Activated naive CD4-positive, alpha-beta T cell treated with anti-CD3 and anti-CD28 coated beads for 36 hours (primary cell): ENCODE measurements around the gene NPAS1. TPM values are rescaled to one million over a fixed set of nuclear protein-coding genes. Genes with fewer than 3 reads are reported as not detected.

ENCODE experiments used
- CTCF ChIA-PET: fragments of 350-600 bp; sonication (Branson Sonifier 250); formaldehyde crosslinking; loops from one replicate; lab custom pipeline; 2021; ENCODE audit warnings: antibody characterized with exemption; lab: Charles Lee
- DNase-seq: peaks from one replicate; pipeline ENCODE4 v3.0.0-alpha.2; 2020
- H3K27ac Mint-ChIP-seq: one replicate; pipeline ENCODE4 v1.8.0; 2021; ENCODE audit warnings: mild to moderate bottlenecking, mixed read lengths
- H3K27me3 Mint-ChIP-seq: one replicate; pipeline ENCODE4 v1.8.0; 2021; ENCODE audit warnings: low read depth, mixed read lengths
- H3K36me3 Mint-ChIP-seq: one replicate; pipeline ENCODE4 v1.8.0; 2021; ENCODE audit warnings: low read depth, mixed read lengths
- H3K4me1 Mint-ChIP-seq: one replicate; pipeline ENCODE4 v1.8.0; 2021; ENCODE audit warnings: low read depth, mixed read lengths
- H3K4me3 Mint-ChIP-seq: one replicate; pipeline ENCODE4 v1.8.0; 2021; ENCODE audit warnings: mild to moderate bottlenecking, moderate library complexity, mixed read lengths
- H3K9me3 Mint-ChIP-seq: one replicate; pipeline ENCODE4 v1.8.0; 2021; ENCODE audit warnings: mixed read lengths
- intact Hi-C: fragments of 100-400 bp; cut with micrococcal nuclease; formaldehyde crosslinking; loops from one replicate; pipeline ENCODE4 v1.15.1; 2023
- total RNA-seq, 2 experiments: library from RNA; stranded (reverse); gene quantifications; one replicate each; pipeline ENCODE4 v1.2.3, GENCODE V29; 2021

The NPAS1 gene
- total RNA-seq, 2 experiments from 2014 or later: 0.21 TPM; not detected in 1

DNA sequence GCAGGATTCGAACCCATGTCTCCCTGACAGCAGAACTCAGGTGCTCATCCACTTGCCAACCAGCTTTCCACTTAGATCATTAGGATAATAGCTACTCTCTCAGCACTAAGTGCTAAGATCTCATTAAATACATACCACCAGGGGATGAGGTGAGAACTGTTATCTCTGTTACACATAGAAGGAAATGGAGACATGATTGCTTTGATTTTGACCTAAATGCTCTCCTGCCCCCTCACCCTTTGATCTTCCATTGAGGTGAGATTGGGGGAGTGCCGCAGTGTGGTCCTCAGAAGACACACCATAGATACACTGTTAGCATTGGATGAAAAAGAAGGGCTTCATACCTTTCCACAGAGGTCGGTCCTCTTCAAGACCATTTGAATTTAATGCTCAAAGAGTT, 38.9 kb upstream of the NPAS1 start:
- H3K27me3 Mint-ChIP-seq: no peaks in the 10 kb centered on the region
- peaks cover 5% of the 10 kb centered on the region for H3K4me1 Mint-ChIP-seq
- no peak overlapping the region for H3K4me3 Mint-ChIP-seq
- H3K9me3 Mint-ChIP-seq: no peaks in the 10 kb centered on the region
- CTCF ChIA-PET: interaction anchor here (0.5 to 1.4 kb wide), 4 partner anchors 10 to 214 kb away, joined by 3 to 4 read pairs (median 3); no protein-coding TSS in a partner anchor
- intact Hi-C loops: no loop called here
- H3K36me3 Mint-ChIP-seq: no peaks in the 10 kb centered on the region
- no peak for DNase-seq
- no peak overlapping the region for H3K27ac Mint-ChIP-seq

DNA sequence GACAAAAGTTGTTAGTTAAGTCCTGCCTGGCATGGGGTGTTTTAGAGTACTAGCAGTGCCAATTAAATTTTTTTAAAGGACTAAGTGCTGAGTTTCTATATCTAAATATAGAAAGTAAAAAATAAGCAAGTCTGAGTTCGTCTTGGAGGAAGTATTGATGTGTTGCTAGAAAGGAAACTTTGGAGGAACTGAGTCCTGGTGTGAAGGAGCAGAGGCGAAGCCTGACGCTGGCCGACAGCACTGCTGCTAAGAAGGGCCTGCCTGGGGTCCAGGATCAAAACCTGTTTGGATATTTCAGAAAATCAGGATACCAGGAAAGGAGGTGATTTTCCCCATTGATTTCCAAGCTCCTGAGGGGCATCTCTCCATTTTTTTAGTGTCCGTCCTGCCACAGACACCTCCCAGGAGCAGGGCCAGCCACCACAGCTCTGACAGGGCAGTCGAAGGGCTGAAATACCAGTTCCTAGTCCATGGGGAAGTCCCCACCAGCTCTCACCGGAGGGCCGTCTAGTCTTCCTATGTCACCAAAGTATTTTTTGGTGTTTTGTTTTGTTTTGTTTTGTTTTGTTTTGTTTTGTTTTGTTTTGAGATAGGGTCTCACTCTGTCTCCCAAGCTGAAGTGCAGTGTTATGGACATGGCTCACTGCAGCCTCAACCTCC, 38.2 kb upstream of the NPAS1 start:
- Mint-ChIP-seq H3K4me1 (peaks cover 5% of the 10 kb centered on the region), H3K27ac (peak overlapping the region; percentile 52)
- intact Hi-C loops: no loop called here

DNA sequence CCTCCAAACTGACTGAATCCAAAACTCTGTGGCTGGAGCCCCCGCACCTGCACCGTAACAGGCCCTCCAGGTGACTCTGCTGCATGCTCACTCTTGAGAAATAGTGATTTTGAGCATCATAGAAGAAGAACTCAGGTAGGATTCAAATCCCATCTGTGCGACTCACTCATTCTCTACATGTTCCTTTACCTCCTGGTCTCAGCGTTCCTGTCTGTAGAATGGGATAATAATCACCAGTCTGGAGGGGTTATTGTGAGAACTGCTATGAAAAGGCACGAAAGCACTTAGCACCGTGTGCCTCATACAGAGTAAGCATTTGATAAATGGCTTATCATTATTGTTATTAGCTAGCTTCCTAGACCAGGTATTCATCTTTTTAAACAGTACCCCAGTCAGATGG, 36.5 kb upstream of the NPAS1 start:
- no peak for DNase-seq
- H3K27me3 Mint-ChIP-seq: no peaks in the 10 kb centered on the region
- no peak overlapping the region for H3K4me3 Mint-ChIP-seq
- no peak overlapping the region for H3K27ac Mint-ChIP-seq
- CTCF ChIA-PET: interaction anchor here (0.6 to 1.6 kb wide), 2 partner anchors 9 to 345 kb away, joined by 3 read pairs; no protein-coding TSS in a partner anchor
- H3K9me3 Mint-ChIP-seq: no peaks in the 10 kb centered on the region
- H3K4me1 Mint-ChIP-seq: peaks cover 5% of the 10 kb centered on the region
- intact Hi-C loops: no loop called here
- H3K36me3 Mint-ChIP-seq: no peaks in the 10 kb centered on the region

More for the DNA sequence above, 38.2 kb upstream of the NPAS1 start:
- no peak for DNase-seq
- CTCF ChIA-PET: interaction anchor here (0.8 to 1.4 kb wide), 3 partner anchors 9 to 54 kb away, joined by 3 to 4 read pairs (median 3); no protein-coding TSS in a partner anchor
- no peak overlapping the region for H3K4me3 Mint-ChIP-seq
- H3K9me3 Mint-ChIP-seq: no peaks in the 10 kb centered on the region
- no peaks in the 10 kb centered on the region for H3K36me3 Mint-ChIP-seq
- H3K27me3 Mint-ChIP-seq: no peaks in the 10 kb centered on the region

DNA sequence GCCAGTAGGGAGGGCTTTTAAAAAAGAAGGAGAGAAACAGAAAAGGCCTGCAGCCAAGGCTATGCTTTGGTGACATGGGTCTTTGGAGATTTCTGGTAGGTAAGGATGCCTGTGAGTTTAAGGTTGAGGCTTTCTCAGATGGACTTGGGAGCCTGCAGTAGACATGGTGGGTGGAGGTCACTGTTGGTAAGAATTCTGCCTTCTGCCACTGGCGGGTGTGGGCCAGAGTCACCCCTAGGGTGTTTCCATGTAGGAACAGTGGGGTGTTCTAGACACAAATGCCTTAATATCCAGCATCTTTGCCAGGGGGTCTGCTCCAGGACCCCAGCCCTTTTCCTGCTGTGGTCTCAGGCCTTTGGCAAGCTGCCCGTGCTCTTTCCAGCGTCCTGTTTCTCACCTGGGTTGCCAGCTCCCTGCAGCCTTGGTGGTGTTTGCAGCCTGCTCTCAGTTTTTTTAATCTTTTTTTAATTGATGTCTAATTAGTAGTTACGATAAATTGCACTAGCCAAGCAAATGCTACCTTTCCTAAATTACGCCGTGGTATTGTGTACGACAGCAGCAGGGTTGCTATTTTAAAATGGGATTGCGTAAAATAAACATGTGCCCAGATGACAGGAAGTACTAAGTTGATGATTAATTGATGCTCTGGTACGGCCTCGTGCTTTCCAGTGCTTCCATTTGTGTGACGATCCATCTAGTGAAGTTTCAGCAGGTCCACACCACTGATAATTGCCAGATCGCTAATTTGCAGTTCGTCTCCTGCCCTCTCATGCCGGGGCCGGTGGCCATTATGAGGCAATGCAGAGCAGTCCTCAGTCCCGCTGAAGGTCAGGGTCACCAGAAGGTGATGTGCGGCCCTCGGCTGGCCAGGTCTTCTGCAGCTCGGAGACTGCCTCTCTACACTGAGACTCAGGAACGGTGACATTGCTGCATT, 35.3 kb upstream of the NPAS1 start:
- Mint-ChIP-seq H3K27ac (no peak overlapping the region), H3K4me3 (no peak overlapping the region), H3K9me3 (no peaks in the 10 kb centered on the region), H3K36me3 (no peaks in the 10 kb centered on the region), H3K27me3 (no peaks in the 10 kb centered on the region), H3K4me1 (peaks cover 5% of the 10 kb centered on the region)
- CTCF ChIA-PET: no interaction called here
- no peak for DNase-seq
- intact Hi-C loops: no loop called here

DNA sequence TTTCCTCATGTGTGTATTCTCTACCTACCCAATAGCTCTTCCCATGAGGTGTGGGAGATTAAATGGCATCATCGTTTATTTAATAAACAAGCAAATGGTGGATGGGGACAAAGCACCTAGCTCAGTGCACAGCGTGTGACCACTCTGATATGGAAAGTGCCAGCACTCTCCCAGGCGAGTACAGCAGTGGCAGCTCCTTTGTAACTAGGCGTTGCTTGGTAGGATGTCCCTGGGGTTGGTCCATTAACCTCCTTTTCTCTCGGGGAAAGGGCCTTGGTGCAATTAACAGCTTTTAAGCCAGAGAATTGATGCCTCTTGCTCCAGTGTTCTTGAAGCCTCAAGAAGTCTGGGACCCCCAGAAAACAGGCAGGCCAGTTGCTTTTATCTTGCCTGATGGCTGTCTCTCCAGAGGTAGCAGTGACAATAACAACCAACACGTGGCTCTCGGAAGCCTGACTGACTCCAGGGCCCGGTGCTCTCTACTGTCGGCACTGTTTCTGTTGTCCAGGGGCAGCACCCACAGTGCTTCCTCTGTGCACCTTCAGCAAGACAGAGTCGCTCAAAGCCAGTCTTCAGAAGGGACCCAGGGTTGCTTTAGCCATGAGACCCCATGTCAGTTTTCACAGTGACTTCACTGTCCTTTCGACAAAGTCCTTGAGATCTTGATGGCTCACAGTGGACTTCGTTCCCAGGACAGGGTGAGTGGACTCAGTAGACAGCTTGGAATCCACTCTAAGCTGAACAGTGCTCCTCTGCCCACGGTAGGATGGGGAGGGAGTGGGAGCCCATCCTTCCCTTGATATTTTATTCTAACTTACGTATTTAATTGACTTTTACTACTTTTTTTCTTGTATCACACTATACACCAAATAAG, 33.9 kb upstream of the NPAS1 start:
- H3K27ac Mint-ChIP-seq: no peak overlapping the region
- no peaks in the 10 kb centered on the region for H3K9me3 Mint-ChIP-seq

DNA sequence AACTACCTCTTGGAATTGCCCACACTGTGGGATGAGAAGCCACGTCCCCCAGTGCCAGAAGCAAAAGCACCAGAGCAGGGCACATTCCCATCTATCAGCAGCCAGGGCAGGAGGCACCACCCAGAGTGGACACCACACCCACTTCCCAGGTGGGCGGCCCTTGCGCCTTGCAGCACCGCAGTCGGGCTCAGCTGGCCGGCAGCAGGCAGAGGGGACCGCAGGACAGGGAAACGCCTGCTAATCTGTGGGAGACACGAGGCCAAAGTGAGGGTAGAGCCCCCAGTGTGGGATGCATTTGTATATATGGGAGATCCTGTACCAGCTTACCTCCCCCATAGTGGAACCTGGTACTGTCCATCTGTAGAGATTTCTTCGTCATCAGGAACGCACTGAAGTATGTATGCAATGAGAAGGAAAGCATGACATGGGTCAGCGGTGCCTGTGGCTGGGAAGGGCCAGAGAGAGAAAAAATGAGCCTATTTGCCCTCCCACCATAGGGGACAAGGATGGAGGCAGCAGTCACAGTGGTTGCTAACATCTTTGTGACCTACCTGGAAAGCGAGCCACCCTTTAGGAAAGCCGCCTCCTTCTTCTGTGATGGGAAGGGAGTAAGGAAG, 30.9 kb upstream of the NPAS1 start:
- H3K4me1 Mint-ChIP-seq: peaks cover 4% of the 10 kb centered on the region
- intact Hi-C loops: no loop called here
- no peaks in the 10 kb centered on the region for H3K27me3 Mint-ChIP-seq
- DNase-seq: no peak
- no peak overlapping the region for H3K4me3 Mint-ChIP-seq
- H3K27ac Mint-ChIP-seq: no peak overlapping the region
- CTCF ChIA-PET: interaction anchor here (0.6 to 0.7 kb wide), 2 partner anchors 222 to 230 kb away, joined by 3 to 4 read pairs; no protein-coding TSS in a partner anchor
- no peaks in the 10 kb centered on the region for H3K36me3 Mint-ChIP-seq
- H3K9me3 Mint-ChIP-seq: no peaks in the 10 kb centered on the region

More for the DNA sequence above, 33.9 kb upstream of the NPAS1 start:
- peaks cover 2% of the 10 kb centered on the region for H3K4me1 Mint-ChIP-seq
- CTCF ChIA-PET: interaction anchor here (0.6 kb wide), 1 partner anchor 35 kb away, joined by 3 read pairs; no protein-coding TSS in a partner anchor
- no peak for DNase-seq
- intact Hi-C loops: no loop called here
- no peaks in the 10 kb centered on the region for H3K27me3 Mint-ChIP-seq
- no peaks in the 10 kb centered on the region for H3K36me3 Mint-ChIP-seq
- no peak overlapping the region for H3K4me3 Mint-ChIP-seq

DNA sequence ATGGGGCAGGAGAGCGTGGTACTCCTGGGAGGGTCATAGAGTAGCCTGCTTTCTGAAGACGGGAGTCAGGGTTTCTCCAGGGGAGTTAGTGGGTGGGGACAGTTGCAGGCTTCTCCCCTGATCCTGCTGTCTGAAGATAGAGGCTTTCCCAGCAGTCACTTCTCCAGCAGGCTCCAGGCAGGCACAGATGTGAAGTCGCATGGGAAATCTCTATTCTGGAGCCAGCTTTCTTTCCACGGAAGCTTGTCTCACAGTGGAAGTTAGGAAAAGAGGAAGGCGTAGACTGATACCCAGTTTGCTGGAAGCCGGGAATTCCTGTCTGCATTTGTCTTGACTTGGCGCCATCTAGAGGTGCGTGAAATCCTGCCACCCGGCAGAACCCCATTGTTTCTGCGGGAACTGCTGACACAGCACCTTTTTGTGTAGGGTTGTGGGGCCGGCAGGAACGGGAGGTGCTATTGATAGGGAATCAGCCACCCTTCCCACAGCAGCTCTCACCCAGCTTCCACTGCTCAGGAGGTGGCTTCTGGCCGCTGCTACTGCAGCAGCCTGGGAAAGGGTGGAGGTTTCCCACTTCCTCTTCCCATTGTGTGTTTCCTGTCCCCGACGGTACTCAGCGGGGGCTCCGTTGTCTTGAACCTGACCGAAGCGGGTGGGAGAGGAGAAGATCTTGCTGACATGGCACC, 28.5 kb upstream of the NPAS1 start:
- Mint-ChIP-seq H3K4me3 (no peak overlapping the region), H3K27ac (no peak overlapping the region), H3K4me1 (peaks cover 4% of the 10 kb centered on the region), H3K36me3 (no peaks in the 10 kb centered on the region), H3K27me3 (no peaks in the 10 kb centered on the region), H3K9me3 (no peaks in the 10 kb centered on the region)
- intact Hi-C loops: loop anchor here (1.0 to 2.0 kb wide), 2 partner anchors 135 to 234 kb away; no protein-coding TSS in a partner anchor
- DNase-seq: peak; percentile 78
- CTCF ChIA-PET: interaction anchor here (0.6 to 4.1 kb wide), 17 partner anchors 10 to 602 kb away, joined by 3 to 35 read pairs (median 3); partner anchors contain the start of gene AP2S1

DNA sequence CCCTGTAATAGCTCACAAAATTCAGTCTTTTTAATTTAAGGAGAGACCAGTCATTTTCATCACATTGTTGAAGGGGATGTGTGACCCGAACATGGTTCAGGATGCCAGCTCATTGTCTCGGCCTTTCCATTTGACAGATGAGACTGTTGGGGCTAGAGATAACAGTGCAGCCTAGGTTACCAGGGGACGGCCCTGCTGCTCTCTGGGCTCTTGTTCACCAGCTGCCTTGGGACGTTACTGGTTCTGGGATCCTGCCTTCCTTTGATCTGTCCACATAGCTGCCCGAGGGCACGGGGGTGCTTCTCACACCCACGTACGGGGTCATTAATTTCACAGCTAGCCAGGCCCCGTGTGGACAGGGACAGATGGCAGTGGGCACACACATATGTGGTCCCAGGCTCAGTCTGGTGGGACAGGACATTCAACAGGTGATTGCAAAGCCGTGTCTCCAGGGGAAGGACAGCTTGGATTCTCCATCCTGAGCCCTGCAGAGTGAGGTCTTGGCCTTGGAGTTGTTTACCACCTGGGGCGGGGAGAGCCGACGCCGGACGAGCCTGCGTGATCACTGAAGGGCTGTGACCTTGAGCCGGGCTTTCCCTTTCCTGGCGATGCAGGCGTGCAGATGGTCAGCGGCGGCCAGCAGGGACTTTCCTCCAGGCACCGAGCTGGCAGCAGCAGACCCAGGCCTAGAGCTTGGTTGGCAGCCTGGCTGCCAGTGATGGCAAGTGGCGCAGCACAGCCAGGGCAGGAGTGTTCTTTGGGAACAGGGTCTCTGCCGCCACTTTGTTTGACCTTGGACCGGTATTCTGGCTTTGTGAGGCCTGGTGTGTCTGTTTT, 26.7 kb upstream of the NPAS1 start:
- intact Hi-C loops: no loop called here
- CTCF ChIA-PET: interaction anchor here (1.0 to 4.1 kb wide), 3 partner anchors 10 to 235 kb away, joined by 3 to 35 read pairs (median 3); no protein-coding TSS in a partner anchor

DNA sequence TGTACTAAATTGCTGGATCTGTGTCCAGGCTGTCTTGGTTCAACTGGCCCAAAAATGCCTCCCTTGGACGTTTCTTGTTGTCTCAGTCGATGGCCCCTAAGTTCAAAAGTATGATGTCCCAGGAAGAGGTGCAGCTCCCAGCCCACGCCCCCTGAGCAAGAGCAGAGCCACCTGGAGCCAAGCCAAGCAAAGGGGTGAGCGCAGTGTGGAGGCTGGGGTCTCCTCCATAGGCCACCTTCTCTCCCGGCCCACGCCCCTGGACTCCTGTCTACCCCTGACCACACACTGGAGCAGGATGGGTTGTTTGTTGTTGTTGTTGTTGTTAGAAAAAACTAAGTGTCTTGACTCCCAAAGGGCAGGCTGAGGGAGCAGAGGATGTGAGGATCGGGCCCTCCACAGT, 26.0 kb upstream of the NPAS1 start:
- H3K4me3 Mint-ChIP-seq: no peak overlapping the region
- CTCF ChIA-PET: no interaction called here
- no peak for DNase-seq
- H3K4me1 Mint-ChIP-seq: peaks cover 4% of the 10 kb centered on the region
- H3K9me3 Mint-ChIP-seq: no peaks in the 10 kb centered on the region
- H3K36me3 Mint-ChIP-seq: peaks cover 3% of the 10 kb centered on the region
- intact Hi-C loops: no loop called here
- no peak overlapping the region for H3K27ac Mint-ChIP-seq
- H3K27me3 Mint-ChIP-seq: no peaks in the 10 kb centered on the region

More for the DNA sequence above, 26.7 kb upstream of the NPAS1 start:
- no peaks in the 10 kb centered on the region for H3K9me3 Mint-ChIP-seq
- no peak for DNase-seq
- H3K4me1 Mint-ChIP-seq: peaks cover 4% of the 10 kb centered on the region
- no peak overlapping the region for H3K27ac Mint-ChIP-seq
- H3K36me3 Mint-ChIP-seq: peaks cover 2% of the 10 kb centered on the region
- no peaks in the 10 kb centered on the region for H3K27me3 Mint-ChIP-seq
- H3K4me3 Mint-ChIP-seq: no peak overlapping the region

DNA sequence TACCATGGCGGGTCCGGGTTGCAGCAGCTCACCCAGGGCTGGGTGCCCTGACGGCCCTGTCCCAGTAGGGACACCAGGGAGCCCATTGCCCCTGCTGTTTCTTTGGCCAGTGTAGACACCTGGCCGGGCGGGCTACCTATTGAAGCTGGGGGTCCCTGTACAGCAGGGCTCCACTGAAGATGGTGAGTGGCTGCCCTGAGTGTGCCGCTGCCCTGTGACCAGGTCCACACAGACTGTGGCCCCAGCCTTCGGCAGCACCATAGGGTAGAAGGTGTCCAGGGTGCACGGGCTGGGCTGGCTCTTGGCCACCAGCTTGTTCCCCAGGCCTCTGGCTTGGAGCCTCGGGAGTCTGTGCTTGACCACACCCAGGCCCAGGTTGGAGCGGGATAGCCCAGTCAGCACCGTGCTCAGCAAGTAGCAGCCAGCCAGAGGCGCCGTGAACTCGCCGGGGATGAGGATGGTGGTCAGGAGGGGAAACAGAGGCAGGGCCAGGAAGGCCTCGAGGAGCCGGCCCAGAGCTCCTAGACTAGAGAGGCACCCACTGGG, 25.4 kb upstream of the NPAS1 start:
- DNase-seq: no peak
- H3K27ac Mint-ChIP-seq: no peak overlapping the region
- no peaks in the 10 kb centered on the region for H3K27me3 Mint-ChIP-seq
- peaks cover 4% of the 10 kb centered on the region for H3K4me1 Mint-ChIP-seq
- intact Hi-C loops: no loop called here
- no peaks in the 10 kb centered on the region for H3K9me3 Mint-ChIP-seq
- H3K36me3 Mint-ChIP-seq: peaks cover 5% of the 10 kb centered on the region
- CTCF ChIA-PET: no interaction called here
- H3K4me3 Mint-ChIP-seq: no peak overlapping the region
